Liver (tissue), 3 donors: ENCODE data around the gene NPPA.

Source experiments
- ATF3 ChIP-seq: IDR thresholded peaks from 2 replicates; pipeline ENCODE4 v1.6.1; 2016; ENCODE audit warnings: antibody characterized with exemption
- EGR1 ChIP-seq, 2 donors: IDR thresholded peaks; 2 replicates each; pipeline ENCODE4 v1.6.1; 2016 to 2018; ENCODE audit warnings: antibody characterized with exemption in 2 of 2, low read depth in 2 of 2
- FOXA1 ChIP-seq: IDR thresholded peaks from 2 replicates; pipeline ENCODE4 v1.6.1; 2016; ENCODE audit warnings: antibody characterized with exemption
- GABPA ChIP-seq, 2 donors: IDR thresholded peaks in 1 of 2; conservative IDR thresholded peaks in 1 of 2; 2 replicates each; pipeline ENCODE4 v1.6.1; 2016; ENCODE audit warnings: antibody characterized with exemption in 2 of 2, mild to moderate bottlenecking in 1 of 2, moderate library complexity in 1 of 2
- HNF4G ChIP-seq: IDR thresholded peaks from 2 replicates; pipeline ENCODE4 v1.6.1; 2016; ENCODE audit warnings: antibody characterized with exemption
- MAX ChIP-seq: IDR thresholded peaks from 2 replicates; pipeline ENCODE4 v1.6.1; 2016; ENCODE audit warnings: antibody characterized with exemption
- RAD21 ChIP-seq, 2 donors: IDR thresholded peaks; 2 replicates each; pipeline ENCODE4 v1.6.1; 2016; ENCODE audit warnings: antibody characterized with exemption in 2 of 2, mild to moderate bottlenecking in 2 of 2
- RXRA ChIP-seq, 2 donors: IDR thresholded peaks; 2 replicates each; pipeline ENCODE4 v1.6.1; 2017 to 2018; ENCODE audit warnings: antibody characterized with exemption in 2 of 2, mild to moderate bottlenecking in 1 of 2
- SP1 ChIP-seq: IDR thresholded peaks from 2 replicates; pipeline ENCODE4 v1.6.1; 2018; ENCODE audit warnings: antibody characterized with exemption, mild to moderate bottlenecking
- TAF1 ChIP-seq: conservative IDR thresholded peaks from 2 replicates; pipeline ENCODE4 v1.6.1; 2016; ENCODE audit warnings: antibody characterized with exemption, mild to moderate bottlenecking
- YY1 ChIP-seq: IDR thresholded peaks from 2 replicates; pipeline ENCODE4 v1.6.1; 2016; ENCODE audit warnings: antibody characterized with exemption, mild to moderate bottlenecking
- TF ChIP-seq, protein P1 (sequence below): fragments of 150-350 bp; IDR thresholded peaks from 2 replicates; pipeline ENCODE4 v1.5.1; 2017; ENCODE audit warnings: improper control_type of control experiment, low read depth, low read length; ENCODE audit not compliant: missing input control
- TF ChIP-seq, protein P2 (sequence below): IDR thresholded peaks from 2 replicates; pipeline ENCODE4 v1.6.1; 2016; ENCODE audit warnings: antibody characterized with exemption, mild to moderate bottlenecking
- TF ChIP-seq, protein P3 (sequence below): IDR thresholded peaks from 2 replicates; pipeline ENCODE4 v1.6.1; 2016; ENCODE audit warnings: antibody characterized with exemption
- donor health status: healthy.
- donor health status: healthy.

- TF ChIP-seq, protein P1, sequence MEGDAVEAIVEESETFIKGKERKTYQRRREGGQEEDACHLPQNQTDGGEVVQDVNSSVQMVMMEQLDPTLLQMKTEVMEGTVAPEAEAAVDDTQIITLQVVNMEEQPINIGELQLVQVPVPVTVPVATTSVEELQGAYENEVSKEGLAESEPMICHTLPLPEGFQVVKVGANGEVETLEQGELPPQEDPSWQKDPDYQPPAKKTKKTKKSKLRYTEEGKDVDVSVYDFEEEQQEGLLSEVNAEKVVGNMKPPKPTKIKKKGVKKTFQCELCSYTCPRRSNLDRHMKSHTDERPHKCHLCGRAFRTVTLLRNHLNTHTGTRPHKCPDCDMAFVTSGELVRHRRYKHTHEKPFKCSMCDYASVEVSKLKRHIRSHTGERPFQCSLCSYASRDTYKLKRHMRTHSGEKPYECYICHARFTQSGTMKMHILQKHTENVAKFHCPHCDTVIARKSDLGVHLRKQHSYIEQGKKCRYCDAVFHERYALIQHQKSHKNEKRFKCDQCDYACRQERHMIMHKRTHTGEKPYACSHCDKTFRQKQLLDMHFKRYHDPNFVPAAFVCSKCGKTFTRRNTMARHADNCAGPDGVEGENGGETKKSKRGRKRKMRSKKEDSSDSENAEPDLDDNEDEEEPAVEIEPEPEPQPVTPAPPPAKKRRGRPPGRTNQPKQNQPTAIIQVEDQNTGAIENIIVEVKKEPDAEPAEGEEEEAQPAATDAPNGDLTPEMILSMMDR, result no peak
- TF ChIP-seq, protein P2, sequence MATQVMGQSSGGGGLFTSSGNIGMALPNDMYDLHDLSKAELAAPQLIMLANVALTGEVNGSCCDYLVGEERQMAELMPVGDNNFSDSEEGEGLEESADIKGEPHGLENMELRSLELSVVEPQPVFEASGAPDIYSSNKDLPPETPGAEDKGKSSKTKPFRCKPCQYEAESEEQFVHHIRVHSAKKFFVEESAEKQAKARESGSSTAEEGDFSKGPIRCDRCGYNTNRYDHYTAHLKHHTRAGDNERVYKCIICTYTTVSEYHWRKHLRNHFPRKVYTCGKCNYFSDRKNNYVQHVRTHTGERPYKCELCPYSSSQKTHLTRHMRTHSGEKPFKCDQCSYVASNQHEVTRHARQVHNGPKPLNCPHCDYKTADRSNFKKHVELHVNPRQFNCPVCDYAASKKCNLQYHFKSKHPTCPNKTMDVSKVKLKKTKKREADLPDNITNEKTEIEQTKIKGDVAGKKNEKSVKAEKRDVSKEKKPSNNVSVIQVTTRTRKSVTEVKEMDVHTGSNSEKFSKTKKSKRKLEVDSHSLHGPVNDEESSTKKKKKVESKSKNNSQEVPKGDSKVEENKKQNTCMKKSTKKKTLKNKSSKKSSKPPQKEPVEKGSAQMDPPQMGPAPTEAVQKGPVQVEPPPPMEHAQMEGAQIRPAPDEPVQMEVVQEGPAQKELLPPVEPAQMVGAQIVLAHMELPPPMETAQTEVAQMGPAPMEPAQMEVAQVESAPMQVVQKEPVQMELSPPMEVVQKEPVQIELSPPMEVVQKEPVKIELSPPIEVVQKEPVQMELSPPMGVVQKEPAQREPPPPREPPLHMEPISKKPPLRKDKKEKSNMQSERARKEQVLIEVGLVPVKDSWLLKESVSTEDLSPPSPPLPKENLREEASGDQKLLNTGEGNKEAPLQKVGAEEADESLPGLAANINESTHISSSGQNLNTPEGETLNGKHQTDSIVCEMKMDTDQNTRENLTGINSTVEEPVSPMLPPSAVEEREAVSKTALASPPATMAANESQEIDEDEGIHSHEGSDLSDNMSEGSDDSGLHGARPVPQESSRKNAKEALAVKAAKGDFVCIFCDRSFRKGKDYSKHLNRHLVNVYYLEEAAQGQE, result no peak
- TF ChIP-seq GABPA (IDR thresholded peaks at IDR 0.05 in 1 of 2, conservative IDR thresholded peaks at IDR 0.05 in 1 of 2) (no peak), MAX (no peak), EGR1 (IDR thresholded peaks at IDR 0.05; ENCODE audit: low read depth in 2 of 2) (no peak), HNF4G (no peak), SP1 (no peak), ATF3 (no peak), RAD21 (IDR thresholded peaks at IDR 0.05) (no peak), FOXA1 (no peak), YY1 (no peak), TAF1 (no peak), RXRA (IDR thresholded peaks at IDR 0.05) (no peak)
- TF ChIP-seq, protein P3, sequence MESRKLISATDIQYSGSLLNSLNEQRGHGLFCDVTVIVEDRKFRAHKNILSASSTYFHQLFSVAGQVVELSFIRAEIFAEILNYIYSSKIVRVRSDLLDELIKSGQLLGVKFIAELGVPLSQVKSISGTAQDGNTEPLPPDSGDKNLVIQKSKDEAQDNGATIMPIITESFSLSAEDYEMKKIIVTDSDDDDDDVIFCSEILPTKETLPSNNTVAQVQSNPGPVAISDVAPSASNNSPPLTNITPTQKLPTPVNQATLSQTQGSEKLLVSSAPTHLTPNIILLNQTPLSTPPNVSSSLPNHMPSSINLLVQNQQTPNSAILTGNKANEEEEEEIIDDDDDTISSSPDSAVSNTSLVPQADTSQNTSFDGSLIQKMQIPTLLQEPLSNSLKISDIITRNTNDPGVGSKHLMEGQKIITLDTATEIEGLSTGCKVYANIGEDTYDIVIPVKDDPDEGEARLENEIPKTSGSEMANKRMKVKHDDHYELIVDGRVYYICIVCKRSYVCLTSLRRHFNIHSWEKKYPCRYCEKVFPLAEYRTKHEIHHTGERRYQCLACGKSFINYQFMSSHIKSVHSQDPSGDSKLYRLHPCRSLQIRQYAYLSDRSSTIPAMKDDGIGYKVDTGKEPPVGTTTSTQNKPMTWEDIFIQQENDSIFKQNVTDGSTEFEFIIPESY, result no peak
Observed at GRCh38 chr1:11885916-11886315, 38.3 kb upstream of the NPPA start.
